Mucosa of descending colon (tissue), 3 donors: ENCODE data around the gene CA5B. TPM values are rescaled to one million over a fixed set of nuclear protein-coding genes. Genes with fewer than 3 reads are reported as not detected.
"Not testable (repeated sequence)": the region's sequence is repeated elsewhere in the genome, so short reads cannot be mapped to it uniquely, and the experiment has no call there.

ENCODE experiments used
- ATAC-seq: fragments of 200-7000 bp; cut with Tn5 transposase; one replicate; pipeline ENCODE4 v1.9.1; 2020; ENCODE audit warnings: mild to moderate bottlenecking, moderate library complexity
- DNase-seq, 3 donors: peaks; one replicate each; pipeline ENCODE4 v3.0.0-alpha.2; 2020
- H3K36me3 ChIP-seq: fragments of 200-600 bp; one replicate; pipeline ENCODE4 v1.8.0; 2021; ENCODE audit warnings: low read depth, mild to moderate bottlenecking
- H3K4me1 ChIP-seq: fragments of 200-600 bp; one replicate; pipeline ENCODE4 v1.8.0; 2021; ENCODE audit warnings: low read depth, mild to moderate bottlenecking
- H3K4me3 ChIP-seq: fragments of 200-600 bp; one replicate; pipeline ENCODE4 v1.8.0; 2021; ENCODE audit warnings: mild to moderate bottlenecking
- H3K9me3 ChIP-seq: fragments of 200-600 bp; one replicate; pipeline ENCODE4 v1.8.0; 2021; ENCODE audit warnings: mild to moderate bottlenecking
- CTCF ChIP-seq: fragments of 200-600 bp; IDR thresholded peaks from one replicate; pipeline ENCODE4 v1.8.0; 2022; ENCODE audit warnings: antibody characterized with exemption, mild to moderate bottlenecking
- intact Hi-C, 2 donors: fragments of 100-400 bp; cut with DNase I in 1 of 2; cut with micrococcal nuclease in 1 of 2; formaldehyde crosslinking; loops; one replicate each; pipeline versions ENCODE4 v1.11.0 to v1.11.1; 2022; cut with DNase I, micrococcal nuclease
- total RNA-seq, 3 donors: library from RNA; stranded (reverse); fragmentation: NEBNext Ultra II Directional in 2 of 3; extraction: Animal tissue kit (Norgen Biotek cat#: 25700) in 2 of 3; gene quantifications; one replicate each; pipeline versions ENCODE4 v1.2.1 to v1.2.4, GENCODE V29; 2021 to 2023
- donor health status: DM: no; HTN: no; CAD: no; lungs with moderate emphysema.
- donor health status: DM: no; HTN: no; CAD: no.
- donor health status: DM: no; HTN: yes; CAD: no.

CA5B gene
- total RNA-seq, 3 donors from 2014 or later: 6.8 to 9.3 (median 7.0) TPM

GRCh38 chrX:15822922-15823321 lies 84.9 kb downstream of the CA5B start:
- intact Hi-C loops: no loop called here
- no peak for DNase-seq

GRCh38 chrX:15825936-15826335 lies 87.9 kb downstream of the CA5B start:
- intact Hi-C loops: no loop called here
- no peaks in the 10 kb centered on the region for H3K9me3 ChIP-seq
- H3K4me1 ChIP-seq: no peaks in the 10 kb centered on the region
- H3K36me3 ChIP-seq: no peaks in the 10 kb centered on the region
- DNase-seq (no peak), ATAC-seq (no peak)
- no peak for TF ChIP-seq CTCF
- no peak overlapping the region for H3K4me3 ChIP-seq

More at GRCh38 chrX:15822922-15823321, 84.9 kb downstream of the CA5B start:
- Histone ChIP-seq H3K4me1 (no peaks in the 10 kb centered on the region), H3K9me3 (no peaks in the 10 kb centered on the region), H3K4me3 (no peak overlapping the region), H3K36me3 (no peaks in the 10 kb centered on the region)
- ATAC-seq: no peak
- TF ChIP-seq CTCF: no peak

GRCh38 chrX:15829217-15829616 lies 91.1 kb downstream of the CA5B start:
- no peaks in the 10 kb centered on the region for H3K4me1 ChIP-seq
- H3K4me3 ChIP-seq: no peak overlapping the region
- H3K36me3 ChIP-seq: no peaks in the 10 kb centered on the region
- intact Hi-C loops: no loop called here
- DNase-seq: no peak
- ATAC-seq: no peak
- H3K9me3 ChIP-seq: no peaks in the 10 kb centered on the region
- no peak for TF ChIP-seq CTCF

GRCh38 chrX:15831347-15831746 lies 93.3 kb downstream of the CA5B start:
- H3K36me3 ChIP-seq, H3K4me3 ChIP-seq, DNase-seq, H3K4me1 ChIP-seq, ATAC-seq, H3K9me3 ChIP-seq, intact Hi-C loops: not testable (repeated sequence)

- no peak for TF ChIP-seq CTCF
These were observed 96.0 kb downstream of the CA5B start for GRCh38 chrX:15834053-15834452.

GRCh38 chrX:15834827-15835595 lies 96.9 kb downstream of the CA5B start:
- H3K9me3 ChIP-seq: no peaks in the 10 kb centered on the region
- ATAC-seq (peak; percentile 68), DNase-seq (no peak)
- no peaks in the 10 kb centered on the region for H3K4me1 ChIP-seq
- intact Hi-C loops: no loop called here
- no peak overlapping the region for H3K4me3 ChIP-seq
- TF ChIP-seq CTCF: no peak
- no peaks in the 10 kb centered on the region for H3K36me3 ChIP-seq

More at GRCh38 chrX:15834053-15834452, 96.0 kb downstream of the CA5B start:
- H3K4me1 ChIP-seq: no peaks in the 10 kb centered on the region
- DNase-seq (no peak), ATAC-seq (no peak)
- H3K9me3 ChIP-seq: no peaks in the 10 kb centered on the region
- intact Hi-C loops: no loop called here
- H3K4me3 ChIP-seq: no peak overlapping the region
- H3K36me3 ChIP-seq: no peaks in the 10 kb centered on the region

Other genes with a start within 250 kb of the CA5B start
- 1 to 10 TPM; 6.0 to 9.7 (median 8.4) TPM for gene PIR, start 244.9 kb upstream of the CA5B start, total RNA-seq
- 1 to 10 TPM; 2.4 to 5.4 (median 3.8) TPM for gene BMX, start 237.5 kb upstream of the CA5B start, total RNA-seq
- gene ACE2, start 137.3 kb upstream of the CA5B start, total RNA-seq: 10 to 100 TPM; 23.1 to 40.8 (median 23.2) TPM
- gene CLTRN, start 73.5 kb upstream of the CA5B start, total RNA-seq: under 1 TPM in 2 of 3 donors, not detected in 1; 0.41 to 0.48 TPM
- gene ZRSR2, start 52.2 kb downstream of the CA5B start, total RNA-seq: 10 to 100 TPM in 2 of 3 donors, 1 to 10 TPM in 1; 7.0 to 14.0 (median 11.7) TPM
- 10 to 100 TPM; 10.9 to 45.2 (median 16.0) TPM for gene AP1S2, start 116.5 kb downstream of the CA5B start, total RNA-seq